Astrocyte of the spinal cord (primary cell): ENCODE results near the gene PPDPF.
A peak's percentile ranks its signal among the peaks of the same experiment; 100 is the strongest.

Experiments used
- DNase-seq: peaks from one replicate; pipeline ENCODE4 v3.0.0; 2011; ENCODE audit warnings: low read depth, low spot score
- H3K4me3 ChIP-seq: 2 replicates; pipeline ENCODE4 v1.5.1; 2011; ENCODE audit warnings: low read depth, mild to moderate bottlenecking, low read length, moderate library complexity
- CTCF ChIP-seq: IDR thresholded peaks from 2 replicates; pipeline ENCODE4 v1.5.1; 2012; ENCODE audit warnings: low read depth, mild to moderate bottlenecking, low read length, inconsistent platforms
- in situ Hi-C: cut with HindIII; loops from 2 replicates; pipeline ENCODE4 v1.10.0; 2017; ENCODE audit warnings: low sequenced_read_pairs

Gene PPDPF

GRCh38 chr20:63492982-63493381 is 27.6 kb upstream of the PPDPF start:
- in situ Hi-C loops = no loop called here
- no peak overlapping the region for H3K4me3 ChIP-seq
- TF ChIP-seq CTCF = no peak
- no peak for DNase-seq

GRCh38 chr20:63493563-63494020 is 27.0 kb upstream of the PPDPF start:
- TF ChIP-seq CTCF = no peak
- no peak for DNase-seq
- in situ Hi-C loops = no loop called here

GRCh38 chr20:63494084-63494419 is 26.5 kb upstream of the PPDPF start:
- in situ Hi-C loops = no loop called here
- no peak overlapping the region for H3K4me3 ChIP-seq
- no peak for DNase-seq
- TF ChIP-seq CTCF = no peak

More at GRCh38 chr20:63493563-63494020, 27.0 kb upstream of the PPDPF start:
- H3K4me3 ChIP-seq = no peak overlapping the region

GRCh38 chr20:63494420-63495166 is 26.0 kb upstream of the PPDPF start:
- TF ChIP-seq CTCF = no peak
- no peak overlapping the region for H3K4me3 ChIP-seq
- in situ Hi-C loops = no loop called here
- DNase-seq = no peak

GRCh38 chr20:63495167-63495720 is 25.3 kb upstream of the PPDPF start:
- no peak for DNase-seq
- in situ Hi-C loops = no loop called here
- H3K4me3 ChIP-seq = no peak overlapping the region
- TF ChIP-seq CTCF = no peak

- in situ Hi-C loops = no loop called here
- H3K4me3 ChIP-seq = no peak overlapping the region
Measured at GRCh38 chr20:63495741-63496595, 24.6 kb upstream of the PPDPF start.

More at GRCh38 chr20:63495741-63496595, 24.6 kb upstream of the PPDPF start:
- DNase-seq = peak; percentile 29
- TF ChIP-seq CTCF = peak; percentile 95
